ENCODE results near the gene KLHL6. TPM values are rescaled to one million over a fixed set of nuclear protein-coding genes. Genes with fewer than 3 reads are reported as not detected.

Gene KLHL6
- total and polyA plus RNA-seq, 2 of the 13 experiments (the other 11 are each of a cell fraction or from before 2014, with no cell fraction given): not detected

- TF ChIP-seq, protein P1, sequence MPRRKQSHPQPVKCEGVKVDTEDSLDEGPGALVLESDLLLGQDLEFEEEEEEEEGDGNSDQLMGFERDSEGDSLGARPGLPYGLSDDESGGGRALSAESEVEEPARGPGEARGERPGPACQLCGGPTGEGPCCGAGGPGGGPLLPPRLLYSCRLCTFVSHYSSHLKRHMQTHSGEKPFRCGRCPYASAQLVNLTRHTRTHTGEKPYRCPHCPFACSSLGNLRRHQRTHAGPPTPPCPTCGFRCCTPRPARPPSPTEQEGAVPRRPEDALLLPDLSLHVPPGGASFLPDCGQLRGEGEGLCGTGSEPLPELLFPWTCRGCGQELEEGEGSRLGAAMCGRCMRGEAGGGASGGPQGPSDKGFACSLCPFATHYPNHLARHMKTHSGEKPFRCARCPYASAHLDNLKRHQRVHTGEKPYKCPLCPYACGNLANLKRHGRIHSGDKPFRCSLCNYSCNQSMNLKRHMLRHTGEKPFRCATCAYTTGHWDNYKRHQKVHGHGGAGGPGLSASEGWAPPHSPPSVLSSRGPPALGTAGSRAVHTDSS (CRISPR knock-in tag; conservative IDR thresholded peaks at IDR 0.05): 0 out of 2 replicates have a peak, but pooled peaks have one; percentile 18
- TF ChIP-seq MED13 (CRISPR knock-in tag; IDR thresholded peaks at IDR 0.05) (peak; percentile 70; the same call in 1 of the 2 replicates), TEAD3 (CRISPR knock-in tag; optimal IDR thresholded peaks at IDR 0.05; ENCODE audit: borderline replicate concordance) (no peak), FOXK2 (IDR thresholded peaks at IDR 0.05) (0 out of 2 replicates have a peak, but pooled peaks have one; percentile 22), SMAD1 (CRISPR knock-in tag; IDR thresholded peaks at IDR 0.05; ENCODE audit: borderline replicate concordance, low read depth) (no peak), MED8 (CRISPR knock-in tag; IDR thresholded peaks at IDR 0.05; ENCODE audit: insufficient replicate concordance) (no peak), ISL2 (CRISPR knock-in tag; IDR thresholded peaks at IDR 0.05) (peak; percentile 93), ZNF12 (CRISPR knock-in tag; IDR thresholded peaks at IDR 0.05) (no peak), MBNL3 (CRISPR knock-in tag; conservative IDR thresholded peaks at IDR 0.05) (no peak), ZNF460 (CRISPR knock-in tag; IDR thresholded peaks at IDR 0.05; ENCODE audit: borderline replicate concordance) (no peak; the same call in 1 of the 2 replicates), ZNF33B (CRISPR knock-in tag; IDR thresholded peaks at IDR 0.05) (no peak), NR2F1 (CRISPR knock-in tag; IDR thresholded peaks at IDR 0.05) (peak in 1 of 2 experiments; percentile 35; a peak in 1 of 4 replicates), IRF1 (CRISPR knock-in tag; IDR thresholded peaks at IDR 0.05; ENCODE audit: low read depth) (no peak), ZNF878 (CRISPR knock-in tag; IDR thresholded peaks at IDR 0.05) (no peak), NFKBIZ (CRISPR knock-in tag; IDR thresholded peaks at IDR 0.05) (peak; percentile 46; the same call in 1 of the 2 replicates), SYNCRIP (IDR thresholded peaks at IDR 0.05; ENCODE audit: insufficient read depth, low read depth, low read length) (no peak), ZSCAN30 (CRISPR knock-in tag; IDR thresholded peaks at IDR 0.05) (no peak), ZNF709 (CRISPR knock-in tag; IDR thresholded peaks at IDR 0.05) (no peak), ESRRA (CRISPR knock-in tag; IDR thresholded peaks at IDR 0.05; ENCODE audit: low read depth) (0 out of 2 replicates have a peak, but pooled peaks have one; percentile 29), SALL2 (CRISPR knock-in tag; IDR thresholded peaks at IDR 0.05) (peak; percentile 82), FOXA1 (IDR thresholded peaks at IDR 0.05) (no peak), FOXA1 (CRISPR knock-in tag; IDR thresholded peaks at IDR 0.05) (peak; percentile 71)
- TF ChIP-seq, protein P2, sequence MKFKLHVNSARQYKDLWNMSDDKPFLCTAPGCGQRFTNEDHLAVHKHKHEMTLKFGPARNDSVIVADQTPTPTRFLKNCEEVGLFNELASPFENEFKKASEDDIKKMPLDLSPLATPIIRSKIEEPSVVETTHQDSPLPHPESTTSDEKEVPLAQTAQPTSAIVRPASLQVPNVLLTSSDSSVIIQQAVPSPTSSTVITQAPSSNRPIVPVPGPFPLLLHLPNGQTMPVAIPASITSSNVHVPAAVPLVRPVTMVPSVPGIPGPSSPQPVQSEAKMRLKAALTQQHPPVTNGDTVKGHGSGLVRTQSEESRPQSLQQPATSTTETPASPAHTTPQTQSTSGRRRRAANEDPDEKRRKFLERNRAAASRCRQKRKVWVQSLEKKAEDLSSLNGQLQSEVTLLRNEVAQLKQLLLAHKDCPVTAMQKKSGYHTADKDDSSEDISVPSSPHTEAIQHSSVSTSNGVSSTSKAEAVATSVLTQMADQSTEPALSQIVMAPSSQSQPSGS (CRISPR knock-in tag; IDR thresholded peaks at IDR 0.05): peak; percentile 94
- TF ChIP-seq, protein P3, sequence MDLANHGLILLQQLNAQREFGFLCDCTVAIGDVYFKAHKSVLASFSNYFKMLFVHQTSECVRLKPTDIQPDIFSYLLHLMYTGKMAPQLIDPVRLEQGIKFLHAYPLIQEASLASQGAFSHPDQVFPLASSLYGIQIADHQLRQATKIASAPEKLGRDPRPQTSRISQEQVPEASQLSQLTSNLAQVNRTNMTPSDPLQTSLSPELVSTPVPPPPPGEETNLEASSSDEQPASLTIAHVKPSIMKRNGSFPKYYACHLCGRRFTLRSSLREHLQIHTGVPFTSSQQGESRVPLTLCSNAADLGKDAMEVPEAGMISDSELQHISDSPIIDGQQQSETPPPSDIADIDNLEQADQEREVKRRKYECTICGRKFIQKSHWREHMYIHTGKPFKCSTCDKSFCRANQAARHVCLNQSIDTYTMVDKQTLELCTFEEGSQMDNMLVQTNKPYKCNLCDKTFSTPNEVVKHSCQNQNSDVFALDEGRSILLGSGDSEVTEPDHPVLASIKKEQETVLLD (CRISPR knock-in tag; IDR thresholded peaks at IDR 0.05; ENCODE audit: low read depth): no peak
- TF ChIP-seq, protein P4, sequence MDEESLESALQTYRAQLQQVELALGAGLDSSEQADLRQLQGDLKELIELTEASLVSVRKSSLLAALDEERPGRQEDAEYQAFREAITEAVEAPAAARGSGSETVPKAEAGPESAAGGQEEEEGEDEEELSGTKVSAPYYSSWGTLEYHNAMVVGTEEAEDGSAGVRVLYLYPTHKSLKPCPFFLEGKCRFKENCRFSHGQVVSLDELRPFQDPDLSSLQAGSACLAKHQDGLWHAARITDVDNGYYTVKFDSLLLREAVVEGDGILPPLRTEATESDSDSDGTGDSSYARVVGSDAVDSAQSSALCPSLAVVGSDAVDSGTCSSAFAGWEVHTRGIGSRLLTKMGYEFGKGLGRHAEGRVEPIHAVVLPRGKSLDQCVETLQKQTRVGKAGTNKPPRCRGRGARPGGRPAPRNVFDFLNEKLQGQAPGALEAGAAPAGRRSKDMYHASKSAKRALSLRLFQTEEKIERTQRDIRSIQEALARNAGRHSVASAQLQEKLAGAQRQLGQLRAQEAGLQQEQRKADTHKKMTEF (CRISPR knock-in tag; IDR thresholded peaks at IDR 0.05): peak; percentile 41; the same call in 1 of the 2 replicates
Measured at GRCh38 chr3:183464480-183464879, 91.0 kb downstream of the KLHL6 start (continued).

Data from HepG2 (cell line).